ENCODE results near the gene SLC38A11. TPM values are rescaled to one million over a fixed set of nuclear protein-coding genes. Genes with fewer than 3 reads are reported as not detected.

Gene SLC38A11
- total RNA-seq, 1 experiment from 2014 or later = not detected

DNA sequence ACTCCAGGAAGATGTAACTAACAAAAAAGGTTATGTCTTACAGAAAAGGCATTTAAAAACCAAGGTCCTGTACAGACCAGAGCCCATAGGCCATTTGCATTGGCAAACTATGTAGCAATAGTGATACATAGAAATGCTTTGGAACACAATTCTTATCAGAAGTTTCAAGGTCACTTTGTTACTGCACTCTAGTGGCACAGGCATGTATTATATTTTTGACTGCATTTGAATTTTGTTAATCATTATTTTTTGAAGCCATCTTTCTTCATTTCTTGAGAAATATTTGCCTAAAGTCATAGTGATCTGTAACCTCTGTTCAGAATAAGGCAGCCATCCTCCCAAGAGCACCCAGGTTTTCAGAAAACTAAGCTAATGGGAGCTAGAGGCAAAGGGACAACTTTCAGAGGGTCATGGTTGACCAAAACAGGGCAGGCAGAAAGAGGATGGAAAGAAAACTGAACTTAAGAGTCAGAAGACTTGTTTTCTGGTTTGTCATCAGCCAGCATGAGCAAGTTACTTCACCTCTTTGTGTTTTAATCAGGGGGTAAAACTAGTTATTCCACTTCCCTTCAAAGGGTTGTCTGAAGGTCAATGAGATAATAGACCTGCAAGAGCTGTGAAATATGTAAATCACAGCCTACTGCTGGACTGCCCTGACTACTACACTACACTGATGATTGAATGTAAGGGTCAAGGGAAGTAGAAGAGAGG, 41.5 kb downstream of the SLC38A11 start:
- Histone ChIP-seq H3K4me3 (ENCODE audit: insufficient read depth, low read depth, low read length) (no peak overlapping the region), H3K36me3 (replicated peaks; ENCODE audit: control insufficient read depth, insufficient read depth, low read length) (no peaks in the 10 kb centered on the region), H3K27me3 (ENCODE audit: control insufficient read depth, insufficient read depth, low read length) (no peaks in the 10 kb centered on the region)
- no peak for DNase-seq

DNA sequence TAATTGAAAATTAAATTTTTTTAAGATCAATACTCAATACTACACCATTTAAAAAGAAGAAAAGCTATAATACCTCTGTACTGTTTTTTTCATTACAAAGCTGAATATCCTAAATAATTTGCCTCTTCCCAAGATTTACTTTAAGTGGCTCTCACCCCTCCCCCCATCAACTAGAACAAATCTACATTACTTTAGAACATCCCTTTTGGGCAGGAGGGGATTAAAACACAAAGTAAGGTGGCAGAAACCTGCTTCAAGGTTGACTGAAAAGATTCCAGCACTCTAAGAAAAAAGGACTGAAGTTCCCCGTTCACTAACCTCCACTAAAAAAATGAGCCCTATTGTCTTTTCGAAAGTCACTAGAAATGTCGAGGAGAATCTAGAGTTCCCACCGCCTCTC, 42.3 kb downstream of the SLC38A11 start:
- DNase-seq = peak; percentile 1
- Histone ChIP-seq H3K4me3 (ENCODE audit: insufficient read depth, low read depth, low read length) (no peak overlapping the region), H3K36me3 (replicated peaks; ENCODE audit: control insufficient read depth, insufficient read depth, low read length) (no peaks in the 10 kb centered on the region), H3K27me3 (ENCODE audit: control insufficient read depth, insufficient read depth, low read length) (no peaks in the 10 kb centered on the region)

DNA sequence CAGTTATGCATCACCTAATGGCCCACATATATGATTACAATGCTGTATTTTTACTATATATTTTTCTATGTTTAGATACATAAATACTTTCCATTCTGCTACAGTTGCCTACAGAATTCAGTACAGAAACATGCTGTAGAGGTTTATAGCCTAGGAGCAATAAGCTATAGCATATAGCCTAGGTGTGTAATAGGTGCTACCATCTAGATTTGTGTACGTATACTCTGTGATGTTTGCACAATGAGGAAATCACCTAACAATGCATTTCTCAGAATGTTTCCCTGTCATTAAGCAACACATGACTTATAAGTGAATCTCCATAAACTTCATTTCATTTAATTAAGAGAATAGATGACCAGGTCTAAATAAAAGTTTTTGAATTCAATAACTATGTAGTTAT, 43.5 kb downstream of the SLC38A11 start:
- H3K36me3 ChIP-seq (replicated peaks; ENCODE audit: control insufficient read depth, insufficient read depth, low read length) = no peaks in the 10 kb centered on the region
- no peak overlapping the region for H3K4me3 ChIP-seq (ENCODE audit: insufficient read depth, low read depth, low read length)
- H3K27me3 ChIP-seq (ENCODE audit: control insufficient read depth, insufficient read depth, low read length) = no peaks in the 10 kb centered on the region
- DNase-seq = no peak

DNA sequence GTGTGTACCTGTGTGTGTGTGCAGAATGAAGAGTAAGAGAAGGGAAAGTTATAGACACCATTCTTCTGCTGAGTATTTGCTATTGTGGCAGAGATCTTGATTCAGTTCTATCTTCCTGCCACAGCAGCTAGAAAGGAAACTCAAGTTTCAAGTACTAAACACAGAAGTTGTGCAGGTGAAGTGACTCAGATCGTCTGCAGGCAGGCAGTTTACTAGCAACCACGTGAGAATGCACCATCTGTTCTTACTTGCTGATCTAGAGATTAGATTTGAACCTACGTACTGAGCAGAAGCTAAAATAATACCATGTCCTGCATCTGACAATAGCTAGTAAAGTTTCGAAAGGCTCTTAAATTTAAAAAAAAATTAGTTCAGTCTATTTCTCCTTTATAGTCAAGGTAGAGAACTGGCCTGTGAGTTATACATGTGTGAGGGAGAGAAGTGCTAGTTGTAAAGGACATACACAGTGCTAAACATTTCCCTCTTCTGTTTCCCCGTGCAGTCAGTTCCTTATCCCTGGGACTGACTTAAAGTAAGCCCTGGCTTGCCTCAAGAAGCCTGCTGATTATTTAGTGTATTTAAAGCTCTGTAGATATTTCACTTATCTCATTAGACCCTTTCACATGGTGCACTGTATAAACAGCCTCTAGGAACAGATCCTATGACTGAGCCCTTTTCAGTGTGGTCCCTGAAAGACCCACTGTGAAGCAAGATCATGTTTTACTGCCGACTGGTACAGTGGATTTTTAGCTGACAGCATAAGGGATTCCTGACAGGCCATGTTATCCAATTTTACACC, 45.0 kb downstream of the SLC38A11 start:
- Histone ChIP-seq H3K36me3 (replicated peaks; ENCODE audit: control insufficient read depth, insufficient read depth, low read length) (no peaks in the 10 kb centered on the region), H3K27me3 (ENCODE audit: control insufficient read depth, insufficient read depth, low read length) (no peaks in the 10 kb centered on the region), H3K4me3 (ENCODE audit: insufficient read depth, low read depth, low read length) (no peak overlapping the region)
- DNase-seq = no peak

DNA sequence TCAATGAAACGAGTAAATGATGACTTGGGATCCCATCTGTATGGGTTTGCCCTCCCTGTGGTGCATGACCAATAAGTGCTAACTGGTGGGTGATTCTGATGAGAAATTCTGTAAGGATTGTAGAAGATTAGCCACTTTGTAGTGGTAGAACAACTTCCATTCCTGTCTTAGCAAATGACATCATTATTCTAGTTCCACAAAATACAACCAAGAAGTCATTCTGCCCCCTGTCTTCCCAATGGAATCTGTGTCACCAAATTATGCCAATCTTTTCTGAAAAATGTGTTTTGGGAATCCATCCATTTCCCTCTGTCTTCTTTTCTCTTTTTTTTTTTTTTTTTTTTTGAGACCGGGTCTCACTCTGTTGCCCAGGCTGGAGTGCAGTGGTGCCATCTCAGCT, 48.4 kb downstream of the SLC38A11 start:
- Histone ChIP-seq H3K36me3 (replicated peaks; ENCODE audit: control insufficient read depth, insufficient read depth, low read length) (no peaks in the 10 kb centered on the region), H3K27me3 (ENCODE audit: control insufficient read depth, insufficient read depth, low read length) (no peaks in the 10 kb centered on the region), H3K4me3 (ENCODE audit: insufficient read depth, low read depth, low read length) (no peak overlapping the region)
- no peak for DNase-seq

DNA sequence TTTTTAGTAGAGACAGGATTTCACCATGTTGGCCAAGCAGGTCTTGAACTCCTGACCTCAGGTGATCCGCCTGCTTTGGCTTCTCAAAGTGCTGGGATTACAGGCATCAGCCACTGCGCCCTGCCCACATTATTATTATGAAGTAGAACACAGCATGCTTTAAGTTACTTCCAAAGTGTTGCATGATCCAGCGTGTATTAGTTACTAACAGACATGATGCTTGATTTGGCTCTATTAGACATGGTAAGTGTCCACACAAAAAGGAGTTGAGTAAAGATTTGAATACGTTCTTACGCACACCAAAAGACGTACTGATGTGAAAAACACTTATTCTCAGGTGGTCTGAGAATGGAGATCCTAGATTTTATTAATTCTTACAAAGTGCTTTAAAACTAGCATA, 50.0 kb downstream of the SLC38A11 start:
- DNase-seq = no peak
- Histone ChIP-seq H3K27me3 (ENCODE audit: control insufficient read depth, insufficient read depth, low read length) (no peaks in the 10 kb centered on the region), H3K4me3 (ENCODE audit: insufficient read depth, low read depth, low read length) (no peak overlapping the region), H3K36me3 (replicated peaks; ENCODE audit: control insufficient read depth, insufficient read depth, low read length) (no peaks in the 10 kb centered on the region)

DNA sequence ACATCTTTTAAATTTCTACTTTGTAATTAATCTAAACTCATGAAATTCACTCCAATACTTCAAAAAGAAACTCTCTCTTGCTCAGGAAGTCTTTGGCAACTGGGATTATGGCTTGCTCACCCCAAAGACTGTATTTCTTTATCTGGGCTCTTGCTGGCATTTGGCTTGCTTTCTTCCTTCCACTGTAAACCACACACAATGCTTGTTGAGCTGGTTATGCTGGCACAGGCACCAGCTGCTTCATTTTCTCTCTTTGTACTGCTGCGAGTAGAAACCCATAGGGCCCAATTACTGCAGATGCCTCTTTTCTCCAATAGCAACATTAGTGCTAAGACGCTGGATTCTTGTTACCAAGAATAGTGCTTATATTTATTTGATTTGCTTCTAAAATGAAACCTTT, 51.4 kb downstream of the SLC38A11 start:
- H3K4me3 ChIP-seq (ENCODE audit: insufficient read depth, low read depth, low read length) = no peak overlapping the region
- no peaks in the 10 kb centered on the region for H3K27me3 ChIP-seq (ENCODE audit: control insufficient read depth, insufficient read depth, low read length)
- no peak for DNase-seq
- no peaks in the 10 kb centered on the region for H3K36me3 ChIP-seq (replicated peaks; ENCODE audit: control insufficient read depth, insufficient read depth, low read length)

DNA sequence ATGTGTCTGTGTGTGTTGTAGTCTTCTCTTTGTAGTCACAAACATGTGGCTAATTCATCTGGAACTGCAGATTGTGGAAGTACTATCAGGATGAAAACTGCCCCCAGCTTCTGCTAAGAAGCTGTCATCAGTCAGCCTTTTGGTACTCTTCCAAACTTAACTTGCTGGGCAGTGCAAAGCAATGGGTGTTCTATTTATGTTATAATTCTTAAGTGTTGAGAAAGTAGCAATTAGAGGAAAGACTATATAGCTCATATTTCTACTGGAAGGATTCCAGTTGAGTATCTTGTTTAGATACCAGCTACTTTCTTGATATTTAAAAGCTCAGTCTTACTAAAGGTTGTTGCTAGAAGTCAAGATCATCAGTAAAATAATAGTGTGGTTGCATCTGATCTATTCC, 52.1 kb downstream of the SLC38A11 start:
- Histone ChIP-seq H3K36me3 (replicated peaks; ENCODE audit: control insufficient read depth, insufficient read depth, low read length) (no peaks in the 10 kb centered on the region), H3K27me3 (ENCODE audit: control insufficient read depth, insufficient read depth, low read length) (no peaks in the 10 kb centered on the region), H3K4me3 (ENCODE audit: insufficient read depth, low read depth, low read length) (no peak overlapping the region)
- DNase-seq = no peak

DNA sequence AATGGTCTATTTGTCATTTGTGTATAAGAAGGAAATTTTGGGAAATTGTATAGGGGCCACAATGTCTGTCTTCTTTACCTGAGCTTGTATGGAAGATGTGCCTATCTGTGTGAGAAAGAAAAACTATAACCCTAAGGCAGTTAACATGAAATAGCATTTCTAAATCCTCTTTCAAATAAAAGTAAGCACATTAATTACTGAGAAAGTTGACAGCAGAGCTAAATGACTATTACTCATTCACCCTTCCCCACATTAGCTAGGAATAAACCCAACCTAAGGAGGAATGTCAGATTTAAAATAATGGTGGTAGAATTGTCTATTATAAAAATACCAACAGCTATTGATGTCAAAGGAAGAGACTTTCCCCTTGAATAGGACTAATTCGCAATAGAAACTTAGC, 56.2 kb downstream of the SLC38A11 start:
- no peak overlapping the region for H3K4me3 ChIP-seq (ENCODE audit: insufficient read depth, low read depth, low read length)
- no peak for DNase-seq
- no peaks in the 10 kb centered on the region for H3K27me3 ChIP-seq (ENCODE audit: control insufficient read depth, insufficient read depth, low read length)
- no peaks in the 10 kb centered on the region for H3K36me3 ChIP-seq (replicated peaks; ENCODE audit: control insufficient read depth, insufficient read depth, low read length)

DNA sequence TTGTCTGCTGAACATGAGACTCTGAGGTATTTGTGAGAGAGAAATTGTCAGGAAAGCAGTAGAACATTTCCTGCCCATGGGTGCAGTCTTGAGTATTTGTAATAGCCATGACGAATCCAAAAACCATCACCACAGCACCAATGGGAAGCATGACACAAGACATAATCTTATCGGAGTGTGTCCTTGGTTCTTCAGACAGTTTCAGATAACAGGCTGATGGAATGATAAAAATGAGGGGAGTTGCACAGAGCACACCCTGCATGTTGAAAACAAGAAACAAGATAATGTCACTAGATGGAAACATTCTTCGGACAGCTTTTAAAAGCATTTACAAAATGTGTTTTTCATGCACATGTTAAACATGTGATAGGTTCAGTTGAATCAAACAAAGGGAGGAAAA, 56.9 kb downstream of the SLC38A11 start:
- Histone ChIP-seq H3K36me3 (replicated peaks; ENCODE audit: control insufficient read depth, insufficient read depth, low read length) (no peaks in the 10 kb centered on the region), H3K4me3 (ENCODE audit: insufficient read depth, low read depth, low read length) (no peak overlapping the region), H3K27me3 (ENCODE audit: control insufficient read depth, insufficient read depth, low read length) (no peaks in the 10 kb centered on the region)
- DNase-seq = no peak

DNA sequence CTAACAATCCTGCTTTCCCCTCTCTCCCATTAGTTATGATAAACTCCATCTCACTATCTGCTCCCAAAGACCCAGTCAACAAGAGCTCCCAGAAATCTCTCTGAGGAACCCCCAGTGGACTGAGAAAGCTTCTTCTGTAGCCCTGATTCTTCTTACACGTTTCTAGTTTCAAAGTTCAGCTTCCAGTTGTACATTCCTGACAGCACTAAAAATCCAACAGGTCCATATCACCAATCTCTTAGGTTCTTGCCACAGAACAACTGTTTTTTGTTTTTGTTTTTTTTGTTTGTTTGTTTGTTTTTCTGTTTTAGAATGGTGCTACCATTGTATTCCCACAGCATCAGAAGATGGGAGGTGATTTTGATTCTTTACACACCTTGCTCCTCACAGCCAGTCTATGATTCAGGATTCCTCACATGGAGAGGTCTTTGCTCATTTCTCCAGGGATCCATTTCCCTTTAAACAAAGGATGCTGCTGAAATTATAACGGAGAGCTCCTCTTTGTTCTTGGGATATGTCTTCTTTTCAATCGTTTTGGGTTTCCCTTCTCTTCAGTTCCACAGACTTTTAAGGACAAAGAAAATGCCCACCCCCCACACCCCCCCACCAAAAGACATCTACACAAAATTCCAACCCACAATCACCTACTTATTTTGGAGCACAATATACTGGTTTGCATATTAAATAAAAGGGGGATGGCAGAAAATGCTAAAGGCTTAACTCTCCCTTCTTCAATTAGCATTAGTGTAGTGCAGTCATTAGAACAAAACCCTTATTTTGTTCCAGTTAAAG, 57.7 kb downstream of the SLC38A11 start:
- Histone ChIP-seq H3K27me3 (ENCODE audit: control insufficient read depth, insufficient read depth, low read length) (no peaks in the 10 kb centered on the region), H3K4me3 (ENCODE audit: insufficient read depth, low read depth, low read length) (no peak overlapping the region), H3K36me3 (replicated peaks; ENCODE audit: control insufficient read depth, insufficient read depth, low read length) (no peaks in the 10 kb centered on the region)
- no peak for DNase-seq

DNA sequence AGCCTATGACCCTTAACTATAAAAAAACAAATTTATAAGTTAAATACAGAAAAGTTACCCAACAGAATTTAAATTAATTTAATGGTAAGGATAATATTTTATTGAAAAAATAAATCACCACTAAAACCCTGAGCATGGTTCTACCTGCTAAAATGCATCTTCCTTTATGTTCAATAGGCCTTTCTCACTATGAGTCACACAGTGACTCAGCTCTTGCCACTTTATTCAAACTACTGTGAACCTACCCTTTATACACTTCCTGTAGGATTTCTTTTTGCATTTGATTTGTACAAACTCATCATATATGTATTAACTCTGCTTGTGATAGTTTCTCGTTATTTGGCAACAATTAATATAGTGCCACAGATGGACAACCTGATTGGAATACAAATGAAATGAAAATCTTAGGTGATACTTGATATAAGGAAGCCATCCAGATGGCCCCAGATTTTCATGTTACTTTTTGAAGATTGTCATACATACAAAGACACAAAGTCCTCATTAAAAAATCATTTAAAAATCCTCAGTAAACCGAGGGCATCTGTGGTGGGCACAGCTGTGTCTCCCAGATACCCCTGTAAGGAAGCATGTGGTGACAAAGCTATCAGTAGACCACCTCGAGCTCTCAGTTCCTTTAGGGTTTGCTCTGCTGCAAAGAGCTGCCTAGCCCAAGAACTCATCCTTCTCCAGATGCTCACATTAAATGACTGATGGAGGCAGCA, 58.5 kb downstream of the SLC38A11 start:
- H3K36me3 ChIP-seq (replicated peaks; ENCODE audit: control insufficient read depth, insufficient read depth, low read length) = no peaks in the 10 kb centered on the region
- no peak overlapping the region for H3K4me3 ChIP-seq (ENCODE audit: insufficient read depth, low read depth, low read length)
- no peak for DNase-seq
- H3K27me3 ChIP-seq (ENCODE audit: control insufficient read depth, insufficient read depth, low read length) = no peaks in the 10 kb centered on the region

DNA sequence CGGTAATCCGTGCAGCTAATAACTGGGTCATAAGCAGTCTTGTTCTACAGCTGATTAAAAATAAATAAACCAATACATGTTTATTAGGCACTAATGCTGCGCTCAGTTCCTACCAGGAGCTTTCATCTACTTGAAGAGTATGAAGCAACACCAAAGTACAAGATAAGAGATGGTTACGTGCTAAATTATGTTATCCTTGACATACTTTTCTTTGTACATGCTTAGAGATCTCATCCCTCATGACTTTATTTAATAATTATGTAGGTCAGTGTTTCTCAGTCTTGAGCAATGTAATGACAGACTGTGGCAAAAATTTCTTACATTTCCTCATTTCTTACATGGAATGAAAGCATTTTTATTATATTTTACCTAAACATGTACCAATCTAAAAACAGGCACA, 59.1 kb downstream of the SLC38A11 start:
- Histone ChIP-seq H3K27me3 (ENCODE audit: control insufficient read depth, insufficient read depth, low read length) (no peaks in the 10 kb centered on the region), H3K36me3 (replicated peaks; ENCODE audit: control insufficient read depth, insufficient read depth, low read length) (no peaks in the 10 kb centered on the region)
- DNase-seq = no peak

DNA sequence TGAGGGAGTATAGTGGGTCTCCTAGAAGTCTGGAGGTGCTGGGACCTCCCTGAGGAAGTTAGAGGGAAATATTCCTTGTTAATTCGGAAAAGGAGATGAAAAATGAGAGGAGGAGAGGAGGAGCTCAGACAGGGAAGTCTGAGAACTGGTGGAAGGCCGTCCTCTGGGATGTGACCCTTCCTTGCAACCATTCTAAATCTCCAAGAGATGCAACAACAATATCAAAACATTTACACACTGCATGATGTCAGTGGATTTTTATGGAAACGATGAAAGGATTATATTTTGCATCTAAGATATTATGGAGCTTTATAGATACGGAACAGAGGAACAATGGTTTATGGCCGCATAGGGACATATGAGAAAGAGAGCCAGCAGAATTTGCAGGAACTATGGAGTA, 63.9 kb downstream of the SLC38A11 start:
- H3K36me3 ChIP-seq (replicated peaks; ENCODE audit: control insufficient read depth, insufficient read depth, low read length) = no peaks in the 10 kb centered on the region
- no peak for DNase-seq

More for the DNA sequence above, 59.1 kb downstream of the SLC38A11 start:
- no peak overlapping the region for H3K4me3 ChIP-seq (ENCODE audit: insufficient read depth, low read depth, low read length)

More for the DNA sequence above, 63.9 kb downstream of the SLC38A11 start:
- no peak overlapping the region for H3K4me3 ChIP-seq (ENCODE audit: insufficient read depth, low read depth, low read length)
- H3K27me3 ChIP-seq (ENCODE audit: control insufficient read depth, insufficient read depth, low read length) = no peaks in the 10 kb centered on the region
